IMR-90 (cell line): ENCODE results near the gene SCTR. TPM values are rescaled to one million over a fixed set of nuclear protein-coding genes. Genes with fewer than 3 reads are reported as not detected.

Experiments
- ATAC-seq: fragments of 200-7000 bp; cut with Tn5 transposase; 2 replicates; pipeline ENCODE4 v1.9.1; 2020; ENCODE audit warnings: low read depth, mild to moderate bottlenecking, moderate library complexity
- BruUV-seq: library from RNA; stranded (reverse); fragments of 400-500 nt; replicated peaks from 2 replicates; lab custom pipeline; 2021; lab: Mats Ljungman, UMichigan
- CTCF ChIA-PET: fragments of 300-600 bp; formaldehyde crosslinking; extraction: SDS; loops from one replicate; lab custom pipeline; 2021; ENCODE audit warnings: antibody characterized with exemption; lab: Yijun Ruan, JAX
- POLR2A ChIA-PET: fragments of 300-600 bp; sonication (Branson Sonifier 250); formaldehyde crosslinking; loops from one replicate; lab custom pipeline; 2022; ENCODE audit warnings: antibody characterized with exemption; ENCODE audit not compliant: unreplicated experiment; lab: Charles Lee
- DNase-seq: peaks from one replicate; pipeline ENCODE4 v3.0.0; 2013
- H2AFZ ChIP-seq: replicated peaks from 2 replicates; pipeline ENCODE3; 2013; ENCODE audit warnings: low read length, mild to moderate bottlenecking; ENCODE audit not compliant: poor library complexity
- H2AK5ac ChIP-seq: 2 replicates; pipeline ENCODE4 v1.6.1; 2013; ENCODE audit warnings: low read depth, low read length, inconsistent platforms
- H2AK9ac ChIP-seq: replicated peaks from 2 replicates; pipeline ENCODE3; 2013; ENCODE audit warnings: mild to moderate bottlenecking, low read depth, low read length, moderate library complexity; ENCODE audit not compliant: poor library complexity
- H2BK120ac ChIP-seq: 2 replicates; pipeline ENCODE4 v1.6.1; 2013; ENCODE audit warnings: low read depth, low read length, inconsistent platforms
- H2BK15ac ChIP-seq: 3 replicates; pipeline ENCODE4 v1.6.1; 2013; ENCODE audit warnings: low read depth, low read length, inconsistent platforms
- H2BK20ac ChIP-seq: 2 replicates; pipeline ENCODE4 v1.6.1; 2013; ENCODE audit warnings: low read depth, mild to moderate bottlenecking, inconsistent platforms, low read length, moderate library complexity
- H2BK5ac ChIP-seq: 2 replicates; pipeline ENCODE4 v1.6.1; 2013; ENCODE audit warnings: mild to moderate bottlenecking, low read depth, low read length, inconsistent platforms; ENCODE audit not compliant: poor library complexity, severe bottlenecking
- H3K14ac ChIP-seq: replicated peaks from 2 replicates; pipeline ENCODE4 v1.6.1; 2013; ENCODE audit warnings: low read depth, low read length, inconsistent platforms
- H3K18ac ChIP-seq: 2 replicates; pipeline ENCODE4 v1.6.1; 2013; ENCODE audit warnings: low read depth, low read length, control low read depth
- H3K23ac ChIP-seq: 2 replicates; pipeline ENCODE4 v1.6.1; 2013; ENCODE audit warnings: low read depth, low read length, inconsistent platforms
- H3K27ac ChIP-seq: 2 replicates; pipeline ENCODE4 v1.5.1; 2013; ENCODE audit warnings: mild to moderate bottlenecking, control low read depth, low read length; ENCODE audit not compliant: insufficient read depth
- H3K27me3 ChIP-seq: 2 replicates; pipeline ENCODE4 v1.6.1; 2013; ENCODE audit warnings: low read length; ENCODE audit not compliant: control insufficient read depth, insufficient read depth
- H3K36me3 ChIP-seq: 2 replicates; pipeline ENCODE4 v1.6.1; 2013; ENCODE audit warnings: low read length, mixed read lengths; ENCODE audit not compliant: control insufficient read depth, insufficient read depth
- H3K4ac ChIP-seq: 2 replicates; pipeline ENCODE4 v1.6.1; 2013; ENCODE audit warnings: low read depth, low read length, inconsistent platforms
- H3K4me1 ChIP-seq: 2 replicates; pipeline ENCODE4 v1.6.1; 2013; ENCODE audit warnings: low read length, mixed read lengths; ENCODE audit not compliant: control insufficient read depth, insufficient read depth
- H3K4me2 ChIP-seq: 2 replicates; pipeline ENCODE4 v1.6.1; 2013; ENCODE audit warnings: low read depth, mild to moderate bottlenecking, control low read depth, low read length, moderate library complexity
- H3K4me3 ChIP-seq: 2 replicates; pipeline ENCODE4 v1.5.1; 2013; ENCODE audit warnings: low read depth, mild to moderate bottlenecking, control low read depth, low read length, moderate library complexity; ENCODE audit not compliant: insufficient read depth
- H3K56ac ChIP-seq: 2 replicates; pipeline ENCODE4 v1.6.1; 2013; ENCODE audit warnings: low read length, inconsistent platforms; ENCODE audit not compliant: insufficient read depth; ENCODE audit errors: extremely low read depth
- H3K79me1 ChIP-seq, 2 experiments: 2 replicates each; pipeline ENCODE4 v1.6.1; 2013; ENCODE audit warnings: low read length in 2 of 2, inconsistent platforms in 1 of 2, low read depth in 1 of 2
- H3K9ac ChIP-seq: 2 replicates; pipeline ENCODE4 v1.6.1; 2013; ENCODE audit warnings: low read depth, low read length, control low read depth
- H3K9me1 ChIP-seq: 2 replicates; pipeline ENCODE4 v1.6.1; 2013; ENCODE audit warnings: low read length, inconsistent platforms; ENCODE audit not compliant: insufficient read depth
- H3K9me3 ChIP-seq: 2 replicates; pipeline ENCODE4 v1.6.1; 2013; ENCODE audit warnings: low read length; ENCODE audit not compliant: control insufficient read depth, insufficient read depth
- H4K20me1 ChIP-seq: 2 replicates; pipeline ENCODE4 v1.6.1; 2013; ENCODE audit warnings: low read length, inconsistent platforms; ENCODE audit not compliant: insufficient read depth
- H4K5ac ChIP-seq: 2 replicates; pipeline ENCODE4 v1.6.1; 2013; ENCODE audit warnings: mild to moderate bottlenecking, low read depth, low read length, control low read depth
- H4K8ac ChIP-seq, 2 experiments: 2 replicates each; pipeline ENCODE4 v1.6.1; 2013; ENCODE audit warnings: low read depth in 2 of 2, low read length in 2 of 2, control low read depth in 1 of 2, inconsistent platforms in 1 of 2
- H4K91ac ChIP-seq: 2 replicates; pipeline ENCODE4 v1.6.1; 2013; ENCODE audit warnings: low read depth, low read length, inconsistent platforms; ENCODE audit not compliant: insufficient read depth
- BHLHE40 ChIP-seq: fragments of 150-350 bp; IDR thresholded peaks from 2 replicates; pipeline ENCODE4 v1.6.1; 2016; ENCODE audit warnings: mild to moderate bottlenecking, low read depth, low read length
- CHD1 ChIP-seq: IDR thresholded peaks from 2 replicates; pipeline ENCODE4 v1.6.1; 2012; ENCODE audit warnings: low read depth, low read length, improper control_type of control experiment
- MAFK ChIP-seq: IDR thresholded peaks from 2 replicates; pipeline ENCODE4 v1.6.1; 2012; ENCODE audit warnings: low read depth, low read length, improper control_type of control experiment
- MAZ ChIP-seq: IDR thresholded peaks from 2 replicates; pipeline ENCODE4 v1.6.1; 2012; ENCODE audit warnings: low read depth, mild to moderate bottlenecking, low read length, improper control_type of control experiment, moderate library complexity, borderline replicate concordance
- POLR2A ChIP-seq: IDR thresholded peaks from 2 replicates; pipeline ENCODE4 v1.6.1; 2012; ENCODE audit warnings: mild to moderate bottlenecking, low read depth, low read length
- USF2 ChIP-seq: fragments of 150-350 bp; IDR thresholded peaks from 2 replicates; pipeline ENCODE4 v1.6.1; 2017; ENCODE audit warnings: mild to moderate bottlenecking, antibody characterized with exemption, low read length, low read depth
- WGBS, 2 experiments: methylation state at CpG; one replicate each; pipeline versions ENCODE4 v1.1.5 to v1.1.7; 2013; ENCODE audit warnings: missing lambda C conversion rate in 2 of 2; ENCODE audit not compliant: insufficient read length in 1 of 2; ENCODE audit errors: extremely low coverage in 2 of 2; 5-methylcytosine and 5-hydroxymethylcytosine counted together
- dilution Hi-C: fragments of 300-500 bp; cut with HindIII; formaldehyde crosslinking; loops from one replicate; pipeline ENCODE4 v1.14.3; 2018; ENCODE audit warnings: low sequenced_read_pairs; ENCODE audit not compliant: unreplicated experiment
- in situ Hi-C: fragments of 300-500 bp; cut with MboI; formaldehyde crosslinking; loops from 3 replicates; pipeline ENCODE4 v1.14.3; 2019; ENCODE audit warnings: low sequenced_read_pairs, inconsistent platforms, mixed read lengths
- intact Hi-C: fragments of 100-400 bp; cut with micrococcal nuclease; formaldehyde crosslinking; loops from 2 replicates; pipeline ENCODE4 v1.10.0; 2022
- polyA plus RNA-seq, 3 experiments: library from polyadenylated mRNA; depleted of rRNA; stranded (reverse); fragments of >200 nt; gene quantifications; 2 replicates each; pipeline ENCODE4 v1.2.3, GENCODE V29; 2012; ENCODE audit warnings: low replicate concordance in 1 of 3
- total RNA-seq: library from RNA; depleted of rRNA; stranded (reverse); fragments of >200 nt; gene quantifications from 2 replicates; pipeline ENCODE4 v1.2.3, GENCODE V29; 2012

Gene SCTR
- total and polyA plus RNA-seq, 2 of the 4 experiments (the other 2 are of a cell fraction) = not detected

- Histone ChIP-seq H4K8ac (no peak overlapping the region), H3K4me2 (no peak overlapping the region), H3K27ac (no peak overlapping the region), H3K9ac (no peak overlapping the region), H4K5ac (no peak overlapping the region), H3K79me1 (no peaks in the 10 kb centered on the region), H4K20me1 (no peaks in the 10 kb centered on the region), H2AFZ (no peak overlapping the region), H3K56ac (no peak overlapping the region), H3K4me3 (no peak overlapping the region), H3K4ac (no peak overlapping the region), H3K36me3 (no peaks in the 10 kb centered on the region), H2BK20ac (no peak overlapping the region), H2AK5ac (no peak overlapping the region), H3K18ac (no peak overlapping the region), H4K91ac (no peak overlapping the region), H2AK9ac (no peak overlapping the region), H3K9me3 (no peaks in the 10 kb centered on the region), H3K27me3 (peaks cover 4% of the 10 kb centered on the region), H2BK5ac (no peak overlapping the region), H2BK120ac (no peak overlapping the region), H2BK15ac (no peak overlapping the region), H3K23ac (no peak overlapping the region), H3K14ac (no peak overlapping the region), H3K9me1 (no peaks in the 10 kb centered on the region), H3K4me1 (no peaks in the 10 kb centered on the region)
- CTCF ChIA-PET = no interaction called here
- no CpG with 5 or more reads among the region's 1 CpG for WGBS, 2 experiments
- intact Hi-C loops (no loop called here), in situ Hi-C loops (loop anchor here (5.0 kb wide), 1 partner anchor 48 kb away; no protein-coding TSS in a partner anchor), dilution Hi-C loops (no loop called here)
- ATAC-seq = no peak
- TF ChIP-seq MAFK (no peak), CHD1 (no peak), BHLHE40 (no peak), USF2 (no peak), POLR2A (no peak), MAZ (no peak)
- no peak for DNase-seq
- BruUV-seq = no TSS peak
- POLR2A ChIA-PET = no interaction called here
These were observed 105.2 kb downstream of the SCTR start for GRCh38 chr2:119419065-119419464.
